Natural killer cell (primary cell): Measurements from ENCODE around the gene JAZF1. TPM values are rescaled to one million over a fixed set of nuclear protein-coding genes. Genes with fewer than 3 reads are reported as not detected.
A peak's percentile ranks its signal among the peaks of the same experiment; 100 is the strongest.

Experiments
- ATAC-seq, 3 donors: fragments of 150-1000 bp in 2 of 3; fragments of 200-7000 bp in 1 of 3; cut with Tn5 transposase; 1 replicate in 1 of 3; 2 replicates in 2 of 3; pipeline ENCODE4 v1.10.0; 2021; ENCODE audit warnings: mild to moderate bottlenecking in 2 of 3, moderate library complexity in 2 of 3
- DNase-seq, 2 donors: peaks; one replicate each; pipeline versions ENCODE4 v3.0.0 to v3.0.0-alpha.2; 2013 to 2021; ENCODE audit warnings: mixed read lengths in 1 of 2
- H3K27ac ChIP-seq: one replicate; pipeline ENCODE4 v1.5.1; 2013; ENCODE audit warnings: mild to moderate bottlenecking, low read length
- H3K27me3 ChIP-seq: one replicate; pipeline ENCODE4 v1.6.1; 2013; ENCODE audit warnings: low read length; ENCODE audit not compliant: control insufficient read depth, insufficient read depth
- H3K36me3 ChIP-seq: one replicate; pipeline ENCODE4 v1.6.1; 2013; ENCODE audit warnings: low read length; ENCODE audit not compliant: control insufficient read depth, insufficient read depth
- H3K4me1 ChIP-seq: one replicate; pipeline ENCODE4 v1.6.1; 2013; ENCODE audit warnings: low read length; ENCODE audit not compliant: control insufficient read depth, insufficient read depth
- H3K4me3 ChIP-seq: one replicate; pipeline ENCODE4 v1.5.1; 2013; ENCODE audit warnings: low read length
- H3K9me3 ChIP-seq: one replicate; pipeline ENCODE4 v1.6.1; 2013; ENCODE audit warnings: low read length; ENCODE audit not compliant: control insufficient read depth, insufficient read depth
- H3K27ac Mint-ChIP-seq, 2 donors: one replicate each; pipeline ENCODE4 v1.8.0; 2022; ENCODE audit warnings: mild to moderate bottlenecking in 2 of 2, mixed read lengths in 2 of 2, moderate library complexity in 1 of 2
- H3K27me3 Mint-ChIP-seq, 2 donors: one replicate each; pipeline ENCODE4 v1.8.0; 2022; ENCODE audit warnings: low read depth in 2 of 2, mixed read lengths in 2 of 2
- H3K36me3 Mint-ChIP-seq: one replicate; pipeline ENCODE4 v1.8.0; 2022; ENCODE audit warnings: mixed read lengths
- H3K4me1 Mint-ChIP-seq, 2 donors: one replicate each; pipeline ENCODE4 v1.8.0; 2022; ENCODE audit warnings: mixed read lengths in 2 of 2
- H3K4me3 Mint-ChIP-seq: one replicate; pipeline ENCODE4 v1.8.0; 2022; ENCODE audit warnings: mild to moderate bottlenecking, moderate library complexity, mixed read lengths
- H3K9me3 Mint-ChIP-seq, 2 donors: one replicate each; pipeline ENCODE4 v1.8.0; 2022; ENCODE audit warnings: mixed read lengths in 2 of 2
- CTCF ChIP-seq: fragments of 200-600 bp; IDR thresholded peaks from one replicate; pipeline ENCODE4 v1.8.0; 2022; ENCODE audit warnings: antibody characterized with exemption
- WGBS: methylation state at CpG from one replicate; pipeline ENCODE4 v1.1.7; 2013; ENCODE audit warnings: missing lambda C conversion rate; ENCODE audit not compliant: insufficient coverage; 5-methylcytosine and 5-hydroxymethylcytosine counted together
- intact Hi-C: fragments of 100-400 bp; cut with micrococcal nuclease; formaldehyde crosslinking; loops from one replicate; pipeline ENCODE4 v1.14.2; 2022
- total RNA-seq, 4 donors: library from RNA; stranded (reverse); fragments of 120-200 nt in 1 of 4; gene quantifications; one replicate each; pipeline versions ENCODE4 v1.2.3 to v1.2.4, GENCODE V29; 2013 to 2022

Gene JAZF1
- total RNA-seq, 3 donors from 2014 or later (not counting 1 experiment from before 2014, with no cell fraction given), result 82.5 to 89.7 (median 87.6) TPM

DNA sequence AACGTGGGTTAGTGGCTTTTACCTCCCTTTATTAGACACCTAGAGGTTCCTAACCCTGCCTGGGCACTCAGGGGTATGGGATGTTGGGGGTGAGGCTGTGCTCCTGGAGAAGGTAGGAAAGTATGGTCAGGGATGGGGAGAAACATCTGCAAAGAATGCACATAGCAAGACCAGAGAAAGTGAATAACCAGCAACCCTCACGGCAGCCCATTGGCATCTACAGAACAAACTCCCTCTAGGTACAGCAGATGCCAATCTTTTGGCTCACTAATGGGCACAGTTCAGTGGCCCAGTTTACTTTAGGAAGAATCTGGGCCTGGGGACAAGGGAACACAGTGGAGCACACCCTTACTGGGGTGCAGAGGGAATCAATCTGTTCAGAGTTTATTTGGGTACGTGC, 143.9 kb downstream of the JAZF1 start:
- no peak for TF ChIP-seq CTCF
- no peaks in the 10 kb centered on the region for H3K9me3 ChIP-seq
- WGBS, result 100% methylated on average over 1 of the region's 3 CpGs
- H3K4me1 ChIP-seq, result peaks cover 12% of the 10 kb centered on the region
- no peaks in the 10 kb centered on the region for H3K27me3 Mint-ChIP-seq
- no peak overlapping the region for H3K4me3 Mint-ChIP-seq
- no peak overlapping the region for H3K4me3 ChIP-seq
- H3K36me3 ChIP-seq, result no peaks in the 10 kb centered on the region
- ATAC-seq, result no peak
- peak overlapping the region; percentile 72 to 76 for H3K27ac Mint-ChIP-seq
- H3K9me3 Mint-ChIP-seq, result no peaks in the 10 kb centered on the region
- intact Hi-C loops, result no loop called here
- H3K4me1 Mint-ChIP-seq, result peaks cover 69 to 92% of the 10 kb centered on the region in 2 donors
- H3K27me3 ChIP-seq, result no peaks in the 10 kb centered on the region
- DNase-seq, result no peak
- no peak overlapping the region for H3K27ac ChIP-seq
- H3K36me3 Mint-ChIP-seq, result no peaks in the 10 kb centered on the region

DNA sequence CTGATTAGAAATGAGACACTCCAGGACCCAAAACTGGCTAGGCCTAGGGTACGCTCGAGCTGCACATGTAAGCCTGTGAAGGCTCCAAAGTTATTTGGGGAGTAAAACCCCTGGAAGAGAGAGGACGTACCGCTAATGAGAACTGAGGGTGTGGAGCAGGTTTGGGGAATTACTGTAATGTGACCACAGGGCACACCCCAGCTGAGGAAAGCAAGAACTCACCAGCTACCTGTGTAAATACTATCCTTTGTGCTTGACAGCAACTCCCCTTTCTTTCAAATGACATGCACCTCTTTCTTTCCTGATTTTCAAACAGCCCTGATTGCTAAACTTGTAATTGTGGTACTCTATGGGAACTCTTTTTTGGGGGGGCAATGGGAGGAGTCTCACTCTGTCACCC, 147.2 kb downstream of the JAZF1 start:
- Histone ChIP-seq H3K9me3 (no peaks in the 10 kb centered on the region), H3K27ac (no peak overlapping the region), H3K36me3 (no peaks in the 10 kb centered on the region), H3K4me1 (peaks cover 12% of the 10 kb centered on the region), H3K4me3 (no peak overlapping the region), H3K27me3 (no peaks in the 10 kb centered on the region)
- intact Hi-C loops, result no loop called here
- no peak for TF ChIP-seq CTCF
- ATAC-seq (peak in 2 of 3 donors; percentile 45 to 50), DNase-seq (no peak)
- Mint-ChIP-seq H3K27me3 (no peaks in the 10 kb centered on the region), H3K4me1 (peaks cover 79 to 84% of the 10 kb centered on the region in 2 donors), H3K27ac (peak overlapping the region; percentile 63 to 78), H3K4me3 (no peak overlapping the region), H3K36me3 (no peaks in the 10 kb centered on the region), H3K9me3 (no peaks in the 10 kb centered on the region)
- WGBS, result 86% methylated on average over 4 of the region's 4 CpGs

- Mint-ChIP-seq H3K27me3 (no peaks in the 10 kb centered on the region), H3K4me1 (peaks cover 79 to 82% of the 10 kb centered on the region in 2 donors), H3K4me3 (no peak overlapping the region), H3K27ac (peak overlapping the region; percentile 63 to 78), H3K36me3 (no peaks in the 10 kb centered on the region), H3K9me3 (no peaks in the 10 kb centered on the region)
- Histone ChIP-seq H3K4me1 (peaks cover 12% of the 10 kb centered on the region), H3K36me3 (no peaks in the 10 kb centered on the region), H3K27me3 (no peaks in the 10 kb centered on the region), H3K4me3 (no peak overlapping the region), H3K27ac (no peak overlapping the region), H3K9me3 (no peaks in the 10 kb centered on the region)
- 94% methylated on average over 9 of the region's 9 CpGs for WGBS
- TF ChIP-seq CTCF, result no peak
- ATAC-seq (no peak), DNase-seq (no peak)
- intact Hi-C loops, result no loop called here
These were observed 147.7 kb downstream of the JAZF1 start for GRCh38 chr7:28032738-28033380.

DNA sequence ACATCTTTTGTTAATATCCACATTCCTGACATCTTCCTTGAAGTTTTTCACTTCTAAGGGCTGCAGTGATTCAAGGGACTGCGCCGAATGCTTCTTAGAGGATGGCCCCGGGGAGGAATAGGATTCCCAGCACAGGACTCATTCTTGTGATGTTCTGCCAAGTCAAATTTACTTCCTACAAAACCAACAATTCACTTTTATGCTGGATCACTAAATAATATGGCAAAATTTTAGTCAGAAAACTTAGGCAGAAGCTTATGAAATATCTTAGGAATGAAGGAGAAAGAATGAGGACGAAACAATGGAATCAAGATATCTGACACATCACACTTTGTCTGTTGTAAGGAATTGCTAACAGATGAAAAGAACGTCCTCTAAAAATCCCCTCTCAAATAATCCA, 151.5 kb downstream of the JAZF1 start:
- H3K27ac ChIP-seq, result no peak overlapping the region
- no peaks in the 10 kb centered on the region for H3K36me3 Mint-ChIP-seq
- no peak overlapping the region for H3K27ac Mint-ChIP-seq
- no peaks in the 10 kb centered on the region for H3K9me3 Mint-ChIP-seq
- H3K4me3 Mint-ChIP-seq, result no peak overlapping the region
- peaks cover 24% of the 10 kb centered on the region for H3K4me1 ChIP-seq
- intact Hi-C loops, result no loop called here
- no peak for TF ChIP-seq CTCF
- 94% methylated on average over 4 of the region's 5 CpGs for WGBS
- no peak for ATAC-seq
- DNase-seq, result no peak
- peaks cover 70 to 95% of the 10 kb centered on the region in 2 donors for H3K4me1 Mint-ChIP-seq
- no peaks in the 10 kb centered on the region for H3K27me3 Mint-ChIP-seq
- H3K9me3 ChIP-seq, result no peaks in the 10 kb centered on the region
- H3K27me3 ChIP-seq, result no peaks in the 10 kb centered on the region
- H3K4me3 ChIP-seq, result no peak overlapping the region
- H3K36me3 ChIP-seq, result no peaks in the 10 kb centered on the region
